Measurements from ENCODE around the gene PLA2G4E.

DNA sequence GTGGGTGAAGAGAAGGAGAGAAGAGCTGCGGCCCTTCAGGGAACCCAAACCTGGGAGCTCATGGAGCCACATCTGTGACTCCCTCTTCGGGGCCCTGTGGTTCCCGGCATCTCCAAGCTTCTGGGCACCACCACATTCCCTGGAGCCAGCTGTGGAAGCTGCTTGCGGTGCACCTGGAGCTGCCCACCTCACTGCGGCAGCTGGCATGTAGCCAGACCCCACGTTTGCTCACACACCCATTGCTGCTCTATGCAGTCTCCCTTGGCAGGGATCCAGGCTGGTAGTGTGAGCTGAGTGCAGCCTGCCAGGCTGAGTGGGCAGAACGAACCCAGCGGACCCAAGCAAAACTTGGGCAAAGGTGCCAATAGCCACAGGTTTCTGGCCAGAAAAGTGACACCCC, 16.8 kb upstream of the PLA2G4E start:
- TF ChIP-seq HIVEP1 (CRISPR knock-in tag; IDR thresholded peaks at IDR 0.05) = no peak
- no peak for TF ChIP-seq ZFP1 (CRISPR knock-in tag; IDR thresholded peaks at IDR 0.05)

All from HepG2 (cell line).